HG02610 (cell line): ENCODE data around the gene HNF1A.

Source experiments
- ATAC-seq: cut with Tn5 transposase; IDR thresholded peaks from one replicate; pipeline ENCODE4 v1.9.1; 2021; ENCODE audit warnings: mild to moderate bottlenecking, moderate library complexity; ENCODE audit not compliant: unreplicated experiment

The HNF1A gene

DNA sequence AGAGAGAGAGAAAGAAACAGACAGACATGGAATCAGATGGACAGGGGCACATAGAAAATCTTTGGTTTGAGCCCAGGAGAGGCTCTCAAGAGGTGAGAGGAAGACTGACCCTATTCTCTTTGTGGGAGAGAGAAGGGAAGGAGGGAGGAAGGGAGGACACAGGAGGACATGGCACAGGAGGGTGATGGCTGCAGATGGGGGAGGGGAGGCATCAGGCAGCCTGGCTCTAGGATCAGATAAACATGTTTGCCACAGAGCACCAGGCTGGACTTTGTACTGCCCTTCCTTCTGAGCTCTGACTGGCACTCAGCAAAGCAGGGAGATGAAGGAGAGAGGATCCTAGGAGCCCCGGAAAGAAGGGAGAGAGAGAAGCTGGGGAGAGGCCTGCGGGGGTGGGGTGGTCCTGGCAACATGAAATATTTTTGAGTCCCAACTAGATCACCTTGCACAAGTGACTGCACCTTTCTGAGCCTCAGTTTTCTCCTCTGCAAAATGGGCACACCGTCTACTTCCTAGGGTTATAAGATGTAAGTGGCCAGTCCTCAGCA lies 6.1 kb downstream of the HNF1A start:
- no peak for ATAC-seq

- ATAC-seq: no peak
These were observed 9.9 kb downstream of the HNF1A start for GRCh38 chr12:120988234-120988633.

- ATAC-seq: no peak
These were observed 10.3 kb downstream of the HNF1A start for GRCh38 chr12:120988658-120989057.

DNA sequence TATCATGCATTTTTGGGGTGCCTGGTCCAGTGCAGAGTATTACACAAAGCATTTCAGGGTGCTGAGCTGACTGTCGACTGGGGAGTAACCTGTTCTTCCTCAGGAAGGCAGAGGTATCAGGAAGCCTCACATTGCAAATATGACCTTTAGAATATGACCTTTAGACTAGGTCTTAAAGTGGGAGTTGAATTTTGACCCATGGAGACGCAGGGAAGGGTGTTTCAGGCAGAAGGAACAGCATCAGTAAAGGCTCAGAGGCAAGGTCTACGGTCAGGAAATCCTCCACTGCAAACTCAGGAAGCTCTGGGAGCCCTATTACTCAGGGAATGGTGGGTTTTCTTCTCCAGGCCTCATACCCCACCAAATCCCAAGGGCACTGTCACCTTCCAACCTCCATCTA lies 11.3 kb downstream of the HNF1A start:
- no peak for ATAC-seq

DNA sequence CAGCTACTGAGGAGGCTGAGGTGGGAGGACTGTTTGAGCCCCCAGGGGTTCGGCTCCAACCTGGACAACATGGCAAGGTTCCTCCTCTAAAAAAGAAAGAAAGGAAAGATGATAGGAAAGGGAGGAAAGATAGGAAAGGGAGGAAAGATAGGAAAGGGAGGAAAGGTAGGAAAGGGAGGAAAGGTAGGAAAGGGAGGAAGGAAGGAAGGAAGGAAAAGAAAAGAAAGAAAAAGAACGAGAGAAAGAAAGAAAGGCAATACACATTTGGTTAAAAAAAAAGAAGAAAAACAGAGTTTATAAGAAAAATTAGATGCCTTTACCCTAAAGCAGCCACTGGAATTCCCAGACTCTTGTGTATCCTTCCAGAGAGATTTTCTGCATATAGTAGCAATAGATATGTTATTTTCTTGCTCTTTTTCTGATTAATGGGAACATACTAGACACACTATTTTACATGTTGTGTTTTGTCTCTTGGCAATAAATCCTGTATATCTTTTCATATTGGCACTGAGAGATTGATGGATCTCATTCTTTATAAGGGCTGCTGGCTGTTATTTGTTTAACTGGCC lies 12.2 kb downstream of the HNF1A start:
- no peak for ATAC-seq

GRCh38 chr12:120991965-120992364 lies 13.6 kb downstream of the HNF1A start:
- ATAC-seq: no peak

DNA sequence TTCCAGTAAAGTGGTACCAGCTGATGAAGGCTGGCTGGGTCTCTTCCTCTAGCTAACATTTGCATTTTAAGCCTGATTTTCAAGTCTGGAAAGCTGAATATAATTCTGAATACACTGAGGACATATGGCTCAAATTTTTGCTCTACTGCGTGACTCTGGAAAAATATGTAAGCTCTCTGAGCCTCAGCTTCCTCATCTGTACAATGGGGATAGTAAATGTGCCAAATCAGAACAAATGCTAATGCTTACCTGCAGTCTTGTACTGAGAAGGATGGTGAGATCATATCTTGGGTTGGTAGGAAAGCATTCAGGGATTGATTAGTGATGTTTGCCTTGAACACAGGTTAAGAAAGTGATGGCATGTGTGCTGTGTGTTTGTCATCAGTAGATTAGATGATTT lies 14.6 kb downstream of the HNF1A start:
- no peak for ATAC-seq

DNA sequence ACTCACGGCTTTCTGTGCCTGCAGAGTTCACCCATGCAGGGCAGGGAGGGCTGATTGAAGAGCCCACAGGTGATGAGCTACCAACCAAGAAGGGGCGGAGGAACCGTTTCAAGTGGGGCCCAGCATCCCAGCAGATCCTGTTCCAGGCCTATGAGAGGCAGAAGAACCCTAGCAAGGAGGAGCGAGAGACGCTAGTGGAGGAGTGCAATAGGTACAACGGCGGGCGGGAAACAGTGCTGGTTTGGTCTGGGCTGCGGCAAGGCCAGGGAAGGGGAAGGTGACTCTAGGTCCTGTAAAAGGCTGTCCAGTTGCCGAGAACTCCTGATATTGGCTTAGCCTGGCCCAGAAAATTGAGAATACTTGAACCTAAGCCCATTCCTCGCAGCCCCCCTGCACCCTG lies 15.2 kb downstream of the HNF1A start:
- ATAC-seq: no peak

- no peak for ATAC-seq
These were observed 15.7 kb downstream of the HNF1A start for GRCh38 chr12:120994059-120994458.

DNA sequence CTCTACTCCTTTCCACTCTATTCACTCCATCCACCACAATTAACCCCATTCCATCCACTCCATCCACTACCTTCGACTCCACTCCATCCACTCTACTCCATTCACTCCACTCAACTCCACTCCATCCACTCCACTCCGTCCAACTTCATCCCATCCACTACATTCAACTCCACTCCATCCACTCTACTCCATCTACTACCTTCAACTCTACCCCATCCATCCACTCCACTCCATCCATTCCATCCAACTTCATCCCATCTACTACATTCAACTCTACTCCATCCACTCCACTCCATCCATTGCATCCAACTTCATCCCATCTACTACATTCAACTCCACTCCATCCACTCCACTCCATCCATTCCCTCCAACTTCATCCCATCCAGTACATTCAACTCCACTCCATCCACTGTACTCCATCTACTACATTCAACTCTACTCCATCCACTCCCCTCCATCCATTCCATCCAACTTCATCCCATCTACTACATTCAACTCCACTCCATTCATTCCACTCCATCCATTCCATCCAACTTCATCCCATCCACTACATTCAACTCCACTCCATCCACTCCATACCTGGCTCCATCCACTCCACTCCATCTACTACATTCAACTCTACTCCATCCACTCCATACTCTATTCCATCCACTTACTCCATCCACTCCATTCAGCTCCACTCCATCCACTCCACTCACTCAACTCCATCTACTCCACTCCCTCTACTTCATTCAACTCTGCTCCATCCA lies 16.4 kb downstream of the HNF1A start:
- ATAC-seq: no peak

GRCh38 chr12:120996133-120996746 lies 17.9 kb downstream of the HNF1A start:
- no peak for ATAC-seq

- ATAC-seq: no peak
These were observed 19.1 kb downstream of the HNF1A start for GRCh38 chr12:120997448-120997847.

DNA sequence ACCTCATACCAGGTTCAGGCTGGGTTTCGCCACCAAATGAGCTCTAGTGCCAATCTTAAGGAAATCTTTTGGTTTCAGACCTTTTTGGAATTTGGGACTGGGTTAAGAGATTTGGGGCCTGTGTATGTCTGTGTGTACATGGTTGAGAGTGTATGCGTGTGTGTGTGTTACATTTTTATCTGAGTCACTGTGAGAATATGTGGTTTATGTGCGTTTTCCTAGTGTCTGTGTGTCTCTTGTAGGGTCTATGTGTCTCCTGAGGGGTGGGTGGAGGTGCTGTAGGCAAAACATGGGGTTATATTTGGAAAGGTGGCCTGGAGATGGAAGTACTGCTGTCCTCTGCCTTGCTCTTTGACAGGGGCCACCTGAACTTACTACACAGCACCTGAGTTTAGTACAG lies 20.1 kb downstream of the HNF1A start:
- no peak for ATAC-seq

- ATAC-seq: no peak
These were observed 21.1 kb downstream of the HNF1A start for GRCh38 chr12:120999191-121000120.

DNA sequence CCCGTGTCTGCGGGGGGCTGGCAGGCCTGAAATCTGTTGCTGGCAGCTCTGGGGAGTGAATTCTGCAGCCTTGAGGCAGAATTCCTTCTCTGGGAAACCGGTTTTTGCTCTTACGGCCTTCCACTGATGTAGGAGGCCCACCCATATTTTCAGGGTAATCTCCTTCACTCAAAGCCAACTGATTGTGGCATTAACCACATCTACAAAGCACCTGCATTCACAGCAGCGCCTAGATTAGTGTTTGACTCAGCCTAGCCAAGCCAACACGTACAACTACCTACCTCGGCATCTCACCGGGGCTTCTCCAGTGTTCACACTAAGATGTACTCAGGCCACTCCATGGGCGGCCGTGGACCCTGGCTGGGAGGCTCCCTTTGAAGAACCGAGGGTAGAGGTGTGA lies 22.2 kb downstream of the HNF1A start:
- ATAC-seq: no peak

DNA sequence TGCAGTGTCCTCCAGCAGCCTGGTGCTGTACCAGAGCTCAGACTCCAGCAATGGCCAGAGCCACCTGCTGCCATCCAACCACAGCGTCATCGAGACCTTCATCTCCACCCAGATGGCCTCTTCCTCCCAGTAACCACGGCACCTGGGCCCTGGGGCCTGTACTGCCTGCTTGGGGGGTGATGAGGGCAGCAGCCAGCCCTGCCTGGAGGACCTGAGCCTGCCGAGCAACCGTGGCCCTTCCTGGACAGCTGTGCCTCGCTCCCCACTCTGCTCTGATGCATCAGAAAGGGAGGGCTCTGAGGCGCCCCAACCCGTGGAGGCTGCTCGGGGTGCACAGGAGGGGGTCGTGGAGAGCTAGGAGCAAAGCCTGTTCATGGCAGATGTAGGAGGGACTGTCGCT lies 22.7 kb downstream of the HNF1A start:
- no peak for ATAC-seq

DNA sequence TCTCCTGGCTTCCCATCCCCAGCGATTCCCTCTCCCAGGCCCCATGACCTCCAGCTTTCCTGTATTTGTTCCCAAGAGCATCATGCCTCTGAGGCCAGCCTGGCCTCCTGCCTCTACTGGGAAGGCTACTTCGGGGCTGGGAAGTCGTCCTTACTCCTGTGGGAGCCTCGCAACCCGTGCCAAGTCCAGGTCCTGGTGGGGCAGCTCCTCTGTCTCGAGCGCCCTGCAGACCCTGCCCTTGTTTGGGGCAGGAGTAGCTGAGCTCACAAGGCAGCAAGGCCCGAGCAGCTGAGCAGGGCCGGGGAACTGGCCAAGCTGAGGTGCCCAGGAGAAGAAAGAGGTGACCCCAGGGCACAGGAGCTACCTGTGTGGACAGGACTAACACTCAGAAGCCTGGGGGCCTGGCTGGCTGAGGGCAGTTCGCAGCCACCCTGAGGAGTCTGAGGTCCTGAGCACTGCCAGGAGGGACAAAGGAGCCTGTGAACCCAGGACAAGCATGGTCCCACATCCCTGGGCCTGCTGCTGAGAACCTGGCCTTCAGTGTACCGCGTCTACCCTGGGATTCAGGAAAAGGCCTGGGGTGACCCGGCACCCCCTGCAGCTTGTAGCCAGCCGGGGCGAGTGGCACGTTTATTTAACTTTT lies 23.6 kb downstream of the HNF1A start:
- ATAC-seq: no peak

- ATAC-seq: no peak
These were observed 25.3 kb downstream of the HNF1A start for GRCh38 chr12:121003650-121004049.

GRCh38 chr12:121004253-121004815 lies 26.0 kb downstream of the HNF1A start:
- no peak for ATAC-seq

DNA sequence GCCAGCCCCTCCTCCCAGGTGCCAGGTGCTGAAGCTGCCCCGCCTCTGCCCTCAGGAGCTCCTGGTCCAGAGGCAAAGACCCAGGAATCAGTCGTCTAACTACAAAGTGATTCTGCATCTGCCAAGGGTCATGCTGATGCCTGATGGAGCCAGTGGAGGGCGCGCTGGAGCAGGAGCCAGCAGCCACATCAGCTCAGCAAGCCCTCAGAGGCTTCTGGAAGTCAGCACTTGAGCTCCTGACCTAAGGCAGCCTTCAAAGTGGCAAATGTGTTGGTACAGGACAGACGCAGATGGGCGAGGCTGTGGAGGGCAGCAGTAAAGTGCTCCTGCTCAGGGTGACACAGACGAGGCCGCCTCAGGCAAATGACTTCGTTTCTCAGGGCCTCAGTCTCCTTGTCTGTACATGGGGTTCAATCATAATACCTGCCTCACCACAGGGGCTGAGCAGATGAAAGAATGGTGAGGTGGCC lies 27.0 kb downstream of the HNF1A start:
- no peak for ATAC-seq
